HG03066 (cell line): ENCODE data around the gene SLC25A13.
"Not testable (repeated sequence)": the region's sequence is repeated elsewhere in the genome, so short reads cannot be mapped to it uniquely, and the experiment has no call there.

Experiments used
- ATAC-seq: cut with Tn5 transposase; IDR thresholded peaks from one replicate; pipeline ENCODE4 v1.9.1; 2021; ENCODE audit warnings: low read depth; ENCODE audit not compliant: unreplicated experiment

SLC25A13 gene

GRCh38 chr7:96178581-96178980 is 143.3 kb downstream of the SLC25A13 start:
- no peak for ATAC-seq

GRCh38 chr7:96177353-96177752 is 144.5 kb downstream of the SLC25A13 start:
- ATAC-seq: no peak

- no peak for ATAC-seq
These were observed 147.1 kb downstream of the SLC25A13 start for GRCh38 chr7:96174812-96175211.

GRCh38 chr7:96173781-96174180 is 148.1 kb downstream of the SLC25A13 start:
- ATAC-seq: no peak

GRCh38 chr7:96169439-96169838 is 152.5 kb downstream of the SLC25A13 start:
- ATAC-seq: no peak

GRCh38 chr7:96167424-96167823 is 154.5 kb downstream of the SLC25A13 start:
- no peak for ATAC-seq

GRCh38 chr7:96161897-96162296 is 160.0 kb downstream of the SLC25A13 start:
- ATAC-seq: no peak

GRCh38 chr7:96157856-96158255 is 164.0 kb downstream of the SLC25A13 start:
- no peak for ATAC-seq

- ATAC-seq: not testable (repeated sequence)
These were observed 167.4 kb downstream of the SLC25A13 start for GRCh38 chr7:96154506-96154905.

GRCh38 chr7:96152706-96153105 is 169.2 kb downstream of the SLC25A13 start:
- ATAC-seq: no peak

- no peak for ATAC-seq
These were observed 170.0 kb downstream of the SLC25A13 start for GRCh38 chr7:96151889-96152288.

GRCh38 chr7:96144260-96144526 is 177.7 kb downstream of the SLC25A13 start:
- ATAC-seq: no peak

- no peak for ATAC-seq
These were observed 178.2 kb downstream of the SLC25A13 start for GRCh38 chr7:96143495-96144259.

- ATAC-seq: no peak
These were observed 185.2 kb downstream of the SLC25A13 start for GRCh38 chr7:96136600-96137239.

GRCh38 chr7:96135241-96135640 is 186.7 kb downstream of the SLC25A13 start:
- ATAC-seq: no peak

- ATAC-seq: no peak
These were observed 190.4 kb downstream of the SLC25A13 start for GRCh38 chr7:96131525-96131924.

GRCh38 chr7:96127746-96128145 is 194.2 kb downstream of the SLC25A13 start:
- ATAC-seq: no peak

- no peak for ATAC-seq
These were observed 195.5 kb downstream of the SLC25A13 start for GRCh38 chr7:96126382-96126781.

GRCh38 chr7:96122746-96123145 is 199.2 kb downstream of the SLC25A13 start:
- ATAC-seq: no peak

- ATAC-seq: no peak
These were observed 200.1 kb downstream of the SLC25A13 start for GRCh38 chr7:96121752-96122151.

GRCh38 chr7:96120445-96121225 is 201.3 kb downstream of the SLC25A13 start:
- no peak for ATAC-seq
